ENCODE results near the gene CCDC73. TPM values are rescaled to one million over a fixed set of nuclear protein-coding genes. Genes with fewer than 3 reads are reported as not detected.
"Not testable (repeated sequence)": the region's sequence is repeated elsewhere in the genome, so short reads cannot be mapped to it uniquely, and the experiment has no call there.

Gene CCDC73
- total and polyA plus RNA-seq, 7 donors, result 0.01 TPM; not detected in 6

GRCh38 chr11:32606220-32606619 is 188.2 kb downstream of the CCDC73 start:
- Histone ChIP-seq H3K36me3 (ENCODE audit: insufficient read depth in 1 of 2, low read depth in 1 of 2) (peaks cover 3 to 53% of the 10 kb centered on the region in 2 donors), H3K9me3 (no peaks in the 10 kb centered on the region), H3K4me1 (no peaks in the 10 kb centered on the region), H3K27me3 (ENCODE audit: insufficient read depth in 3 of 3, low read length in 2 of 3) (no peaks in the 10 kb centered on the region), H3K4me3 (no peak overlapping the region), H3K27ac (no peak overlapping the region)
- intact Hi-C loops (cut with DNase I), result no loop called here
- DNase-seq (no peak), ATAC-seq (no peak)
- no peak for TF ChIP-seq CTCF (IDR thresholded peaks at IDR 0.05)

- ATAC-seq, result no peak
- intact Hi-C loops (cut with DNase I), result no loop called here
- peaks cover 9 to 85% of the 10 kb centered on the region in 2 donors for H3K36me3 ChIP-seq (ENCODE audit: insufficient read depth in 1 of 2, low read depth in 1 of 2)
Measured at GRCh38 chr11:32602657-32603415, 191.6 kb downstream of the CCDC73 start.

GRCh38 chr11:32597921-32598320 is 196.5 kb downstream of the CCDC73 start:
- no peak overlapping the region for H3K4me3 ChIP-seq
- H3K27ac ChIP-seq, result no peak overlapping the region
- DNase-seq (no peak), ATAC-seq (no peak)
- no peaks in the 10 kb centered on the region for H3K27me3 ChIP-seq (ENCODE audit: insufficient read depth in 3 of 3, low read length in 2 of 3)
- no peaks in the 10 kb centered on the region for H3K9me3 ChIP-seq
- 79 to 91% (median 87%) methylated on average over 1 of the region's 1 CpG for WGBS, 3 donors
- H3K4me1 ChIP-seq, result no peaks in the 10 kb centered on the region
- no peak for TF ChIP-seq CTCF (IDR thresholded peaks at IDR 0.05)
- intact Hi-C loops (cut with DNase I), result no loop called here
- H3K36me3 ChIP-seq (ENCODE audit: insufficient read depth in 1 of 2, low read depth in 1 of 2), result peaks cover 10 to 99% of the 10 kb centered on the region in 2 donors

More at GRCh38 chr11:32602657-32603415, 191.6 kb downstream of the CCDC73 start:
- no peaks in the 10 kb centered on the region for H3K4me1 ChIP-seq
- WGBS, 3 donors, result 66 to 73% (median 70%) methylated on average over 4 of the region's 4 CpGs
- no peak for DNase-seq
- H3K27ac ChIP-seq, result no peak overlapping the region
- H3K9me3 ChIP-seq, result no peaks in the 10 kb centered on the region
- no peak overlapping the region for H3K4me3 ChIP-seq
- no peak for TF ChIP-seq CTCF (IDR thresholded peaks at IDR 0.05)
- H3K27me3 ChIP-seq (ENCODE audit: insufficient read depth in 3 of 3, low read length in 2 of 3), result no peaks in the 10 kb centered on the region

- H3K27me3 ChIP-seq (ENCODE audit: insufficient read depth in 3 of 3, low read length in 2 of 3); H3K4me1 ChIP-seq; ATAC-seq; H3K9me3 ChIP-seq; DNase-seq; intact Hi-C loops (cut with DNase I); H3K4me3 ChIP-seq; H3K27ac ChIP-seq: not testable (repeated sequence)
- peaks cover 26 to 99% of the 10 kb centered on the region in 2 donors for H3K36me3 ChIP-seq (ENCODE audit: insufficient read depth in 1 of 2, low read depth in 1 of 2)
- 96 to 98% (median 98%) methylated on average over 11 to 14 of the region's 14 CpGs for WGBS, 3 donors
Measured at GRCh38 chr11:32596114-32596513, 198.3 kb downstream of the CCDC73 start.

GRCh38 chr11:32594272-32594671 is 200.2 kb downstream of the CCDC73 start:
- Histone ChIP-seq H3K4me3 (no peak overlapping the region), H3K9me3 (no peaks in the 10 kb centered on the region), H3K36me3 (ENCODE audit: insufficient read depth in 1 of 2, low read depth in 1 of 2) (peaks cover 24 to 100% of the 10 kb centered on the region in 2 donors), H3K4me1 (no peaks in the 10 kb centered on the region), H3K27me3 (ENCODE audit: insufficient read depth in 3 of 3, low read length in 2 of 3) (no peaks in the 10 kb centered on the region), H3K27ac (no peak overlapping the region)
- intact Hi-C loops (cut with DNase I), result no loop called here
- TF ChIP-seq CTCF (IDR thresholded peaks at IDR 0.05), result no peak
- ATAC-seq (no peak), DNase-seq (no peak)

Data from psoas muscle (tissue), 8 donors.